NCI-H1092 treated with DMSO at 0.1 percent for 48 hours (cell line): ENCODE measurements around the gene SLC4A4.

Experiments
- DNase-seq: peaks from one replicate; lab custom pipeline; 2025; lab: John Stamatoyannopoulos, UW

SLC4A4 gene

GRCh38 chr4:71338846-71339593 is at the start of gene SLC4A4:
TSS of gene SLC4A4 (plus strand) at chr4:71339020.
- DNase-seq = no peak

DNA sequence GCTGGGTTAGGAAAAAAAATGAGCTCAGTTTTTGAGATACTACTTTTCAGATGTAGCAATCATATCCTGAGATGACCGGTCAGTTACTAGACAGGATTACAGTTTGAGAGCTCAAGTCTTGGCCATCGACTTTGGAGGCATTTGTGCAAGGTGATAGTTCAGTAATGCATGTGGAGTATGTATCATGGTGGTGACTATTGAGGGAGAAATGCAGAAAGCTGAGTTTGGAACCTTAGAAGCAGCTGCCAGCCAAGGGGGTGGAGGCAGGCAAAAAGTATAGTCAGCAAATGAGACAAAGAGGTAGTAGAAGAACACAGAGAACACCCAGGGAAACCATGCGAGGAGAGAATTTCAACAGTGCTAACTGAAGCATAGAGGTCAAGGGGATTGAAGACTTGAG is 48.7 kb upstream of the SLC4A4 start:
- no peak for DNase-seq

DNA sequence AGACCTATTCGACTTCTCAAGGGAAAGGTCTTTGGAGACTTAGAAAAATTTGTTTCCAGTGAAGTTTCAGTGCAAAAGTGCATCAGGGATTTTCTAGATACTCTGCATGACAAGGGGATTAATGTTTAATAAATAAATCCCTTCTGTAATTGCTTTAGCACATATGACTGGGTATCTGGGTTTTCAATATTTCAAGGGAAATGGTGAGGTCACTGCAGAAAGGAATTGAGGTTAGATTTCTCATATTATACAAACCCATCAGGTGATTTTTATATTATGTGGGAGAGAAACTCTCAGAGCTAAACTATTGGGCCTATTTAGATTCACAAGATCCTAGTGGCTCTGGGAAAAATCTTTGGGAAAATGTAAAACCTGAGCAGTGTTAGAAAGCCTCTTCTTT is 48.3 kb upstream of the SLC4A4 start:
- no peak for DNase-seq

GRCh38 chr4:71292228-71292627 is 46.6 kb upstream of the SLC4A4 start:
- DNase-seq = no peak

DNA sequence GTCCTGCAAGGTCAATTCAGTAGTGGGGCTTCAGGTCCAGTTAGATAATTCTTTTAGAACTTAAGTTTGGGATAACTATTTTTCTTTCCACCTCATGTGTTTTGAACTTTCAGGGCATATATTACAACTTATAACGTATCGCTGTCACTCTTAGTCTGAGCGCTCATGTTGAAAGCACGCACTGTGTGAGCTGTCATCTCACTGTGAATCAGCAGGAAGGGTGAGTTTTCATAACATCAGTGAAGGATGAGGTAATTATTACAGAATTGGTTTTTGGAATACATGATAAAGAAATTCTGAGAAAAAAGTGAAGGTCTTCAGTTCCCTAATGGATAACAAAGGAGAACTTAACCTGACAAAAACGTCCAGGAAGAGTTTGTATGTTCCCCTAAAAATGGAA is 45.1 kb upstream of the SLC4A4 start:
- DNase-seq = no peak

- no peak for DNase-seq
Measured at GRCh38 chr4:71294301-71294700, 44.5 kb upstream of the SLC4A4 start.

- DNase-seq = no peak
Measured at GRCh38 chr4:71296945-71297344, 41.9 kb upstream of the SLC4A4 start.

GRCh38 chr4:71300362-71300761 is 38.5 kb upstream of the SLC4A4 start:
- no peak for DNase-seq

DNA sequence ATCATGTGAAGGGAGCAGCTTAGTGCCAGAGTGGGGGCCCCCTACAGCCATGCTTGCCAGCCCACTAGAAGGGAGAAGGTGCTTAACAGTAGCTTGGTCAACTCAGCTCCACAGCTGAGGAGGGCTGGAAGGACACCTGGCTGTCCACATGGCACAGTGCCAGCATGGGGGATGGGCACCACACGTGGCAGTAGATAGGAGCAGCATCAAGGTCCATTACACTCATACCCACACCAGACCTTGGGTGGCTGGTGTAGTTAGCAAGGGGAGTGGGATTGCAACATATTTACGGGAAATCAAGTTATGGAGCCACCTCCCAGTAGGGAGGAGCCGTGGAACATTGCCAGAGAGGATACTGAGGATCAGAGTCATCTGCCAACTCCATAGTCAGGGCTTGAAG is 37.9 kb upstream of the SLC4A4 start:
- DNase-seq = no peak

DNA sequence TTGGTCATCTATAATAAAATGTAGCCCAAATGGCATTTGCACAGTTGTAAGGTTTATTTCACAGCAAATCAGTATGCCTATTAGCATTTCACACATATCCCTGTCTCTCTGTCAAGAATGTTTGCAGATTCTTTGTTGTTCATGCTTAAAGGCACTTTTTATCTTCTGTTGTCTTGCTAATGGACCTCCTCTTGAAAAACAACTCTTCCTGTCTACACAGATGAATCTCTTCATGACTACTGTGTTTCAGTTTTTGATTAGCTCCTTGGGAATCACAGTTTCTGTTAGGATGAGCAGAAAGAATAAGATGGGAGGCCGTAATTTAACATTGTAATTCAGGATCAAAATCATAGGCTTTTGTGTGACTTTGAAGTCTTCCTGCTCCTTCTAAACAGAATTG is 35.5 kb upstream of the SLC4A4 start:
- DNase-seq = no peak

- no peak for DNase-seq
Measured at GRCh38 chr4:71303850-71304249, 35.0 kb upstream of the SLC4A4 start.

DNA sequence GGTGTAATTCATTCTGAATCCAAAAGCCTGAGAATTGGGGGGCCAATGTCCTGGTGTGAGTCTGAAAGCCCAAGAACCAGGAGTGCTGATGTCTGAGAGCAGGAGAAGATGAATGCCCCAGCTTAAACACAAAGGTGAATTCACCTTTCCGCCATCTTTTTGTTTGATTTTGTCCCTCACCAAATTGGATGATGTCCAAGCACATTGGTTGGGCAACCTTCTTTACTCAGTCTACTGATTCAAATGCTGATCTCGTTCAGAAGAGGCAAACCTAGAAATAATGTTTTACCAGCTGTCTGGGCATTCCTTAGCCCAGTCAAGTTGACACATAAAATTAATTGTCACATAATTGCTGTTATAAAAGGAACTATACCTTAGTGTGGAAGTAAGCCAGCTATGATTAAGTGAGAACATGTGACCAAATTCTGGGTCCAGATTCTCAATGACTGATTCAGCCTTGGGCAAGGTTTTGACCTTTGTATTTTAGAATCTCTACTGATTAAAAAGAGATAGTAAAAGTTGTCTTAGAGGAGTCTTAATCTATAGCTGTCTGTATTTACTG is 34.5 kb upstream of the SLC4A4 start:
- DNase-seq = no peak

- no peak for DNase-seq
Measured at GRCh38 chr4:71307729-71308128, 31.1 kb upstream of the SLC4A4 start.

DNA sequence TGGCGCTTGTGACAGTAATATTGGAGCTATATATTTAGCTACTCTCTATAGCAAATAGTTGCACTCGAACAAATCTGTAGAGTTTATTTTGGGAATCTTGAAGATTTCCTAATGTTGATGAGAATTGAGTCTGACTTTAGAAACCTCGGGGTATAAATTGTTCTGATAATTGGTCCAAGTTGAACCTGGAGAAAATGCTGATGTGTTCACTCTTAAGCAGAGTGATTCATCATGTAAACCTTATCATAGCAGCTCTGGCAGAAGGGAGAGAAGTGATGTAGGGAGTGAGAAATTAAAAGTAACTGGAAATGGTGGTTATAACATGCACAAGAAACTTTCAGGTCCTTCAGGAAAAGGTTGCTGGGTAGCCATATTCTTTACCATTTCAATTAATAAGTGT is 16.4 kb upstream of the SLC4A4 start:
- no peak for DNase-seq

DNA sequence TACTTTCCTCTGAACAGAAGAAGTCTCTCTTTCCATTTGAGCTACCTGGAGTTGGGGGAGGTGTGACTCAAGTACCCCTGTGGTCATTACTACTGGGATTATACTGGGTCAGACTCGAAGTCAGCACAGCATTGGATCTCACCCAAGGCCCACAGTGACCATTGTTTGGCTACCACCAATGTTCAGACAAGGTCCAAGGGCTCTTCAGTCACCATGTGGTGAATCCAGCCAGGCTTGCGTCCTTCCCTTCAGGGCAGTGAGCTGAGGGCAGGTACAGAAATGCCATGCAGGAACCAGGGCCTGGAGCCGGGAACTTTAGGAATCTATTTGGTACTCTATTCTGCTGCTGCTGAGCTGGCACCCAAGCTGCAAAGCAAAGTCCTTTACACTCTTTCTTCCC is 5.5 kb upstream of the SLC4A4 start:
- DNase-seq = no peak

GRCh38 chr4:71333960-71334359 is 4.9 kb upstream of the SLC4A4 start:
- no peak for DNase-seq

DNA sequence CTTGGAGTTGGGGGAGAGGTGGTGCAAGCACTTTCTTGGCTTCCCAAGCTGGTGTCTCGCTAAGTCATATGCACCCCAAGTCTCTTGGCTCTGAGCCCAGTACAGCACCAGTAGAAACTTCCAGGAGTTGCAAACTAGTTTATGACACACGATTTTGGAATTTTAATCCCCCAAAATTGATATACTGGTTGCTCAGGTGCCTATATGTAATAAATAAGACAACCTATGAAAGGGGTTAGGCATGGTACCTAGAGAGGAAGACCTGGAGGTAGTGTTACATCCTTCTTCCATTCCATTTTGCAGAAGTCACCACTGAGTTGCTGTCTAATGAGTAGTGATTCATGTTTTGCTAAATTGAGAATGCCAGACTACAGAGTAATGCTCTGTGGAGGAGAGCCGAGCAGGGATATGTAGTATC is 4.3 kb upstream of the SLC4A4 start:
- no peak for DNase-seq

DNA sequence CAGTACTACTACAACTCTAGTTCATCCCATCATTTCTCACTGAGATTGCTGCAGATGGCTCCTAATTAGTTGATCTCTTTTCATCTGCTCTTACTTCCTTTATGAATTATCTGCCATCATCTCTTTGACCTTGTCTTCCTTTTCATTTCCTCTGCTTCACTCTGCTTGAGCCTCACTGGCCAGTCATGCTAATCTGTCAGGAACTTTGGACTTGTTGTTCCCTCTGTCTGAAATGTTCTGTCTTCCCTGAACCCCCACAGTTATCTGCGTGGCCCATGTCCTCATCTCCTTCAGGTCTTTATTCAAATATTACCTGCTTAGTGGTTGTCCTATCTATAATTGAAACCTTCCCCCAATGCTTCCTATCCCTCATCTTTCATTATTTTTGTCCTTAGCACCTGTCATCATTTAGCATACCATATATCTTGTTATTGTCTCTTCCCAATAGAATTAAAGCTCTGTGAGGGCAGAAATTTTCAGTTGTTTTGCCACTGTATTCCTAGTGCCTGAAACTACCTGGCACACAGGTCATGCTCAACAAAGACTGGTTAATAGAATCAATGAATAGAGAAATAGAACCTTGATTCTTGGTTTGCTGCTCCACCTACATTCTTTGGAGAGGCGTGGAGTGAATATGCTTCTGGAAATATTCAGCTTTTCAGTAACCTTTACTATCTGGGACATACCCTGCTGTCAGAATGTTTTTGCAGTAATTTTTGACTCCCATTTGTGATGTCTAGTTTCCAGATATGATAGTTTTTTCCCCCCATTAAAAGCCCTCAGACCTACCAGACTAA is 5.0 kb downstream of the SLC4A4 start:
- DNase-seq = no peak

- DNase-seq = no peak
Measured at GRCh38 chr4:71346710-71347109, 7.9 kb downstream of the SLC4A4 start.

- no peak for DNase-seq
Measured at GRCh38 chr4:71348586-71348985, 9.8 kb downstream of the SLC4A4 start.

DNA sequence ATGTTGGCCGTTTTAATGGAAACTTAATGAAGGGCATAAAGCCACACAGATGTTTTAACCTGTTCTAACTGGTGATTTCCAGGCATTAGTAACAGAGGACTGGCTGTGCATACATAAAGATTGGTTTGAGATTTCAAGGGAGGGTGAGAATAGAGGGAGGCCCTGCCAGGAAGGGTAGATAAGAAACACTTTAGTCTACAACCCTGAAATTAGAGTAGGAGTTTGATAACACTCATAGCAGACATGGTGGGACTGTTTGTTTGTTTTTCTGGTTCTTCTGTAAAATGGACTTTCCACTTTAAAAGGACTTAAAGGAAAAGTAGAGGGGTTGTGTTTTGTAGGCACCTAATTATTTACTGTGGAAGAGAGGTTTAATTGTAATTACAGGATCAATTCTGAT is 16.2 kb downstream of the SLC4A4 start:
- DNase-seq = no peak

DNA sequence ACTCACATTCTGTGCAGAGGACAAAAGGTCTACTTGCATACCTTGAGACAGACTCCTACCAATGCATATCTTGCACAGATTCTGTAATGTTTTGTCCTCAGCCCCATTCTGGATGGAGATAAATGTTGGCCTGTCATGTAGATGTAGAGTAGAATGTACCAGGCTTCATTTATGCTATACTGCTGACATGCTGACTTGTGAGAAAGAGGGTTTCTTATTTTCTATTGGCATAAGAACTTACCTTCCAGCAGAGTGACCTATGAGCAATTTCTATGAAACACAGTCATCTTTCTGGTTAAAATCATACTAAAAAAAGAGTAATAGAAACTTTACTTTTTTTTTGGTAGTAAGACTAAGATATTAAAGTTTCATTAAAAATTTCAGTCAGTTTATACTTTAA is 17.2 kb downstream of the SLC4A4 start:
- DNase-seq = no peak

DNA sequence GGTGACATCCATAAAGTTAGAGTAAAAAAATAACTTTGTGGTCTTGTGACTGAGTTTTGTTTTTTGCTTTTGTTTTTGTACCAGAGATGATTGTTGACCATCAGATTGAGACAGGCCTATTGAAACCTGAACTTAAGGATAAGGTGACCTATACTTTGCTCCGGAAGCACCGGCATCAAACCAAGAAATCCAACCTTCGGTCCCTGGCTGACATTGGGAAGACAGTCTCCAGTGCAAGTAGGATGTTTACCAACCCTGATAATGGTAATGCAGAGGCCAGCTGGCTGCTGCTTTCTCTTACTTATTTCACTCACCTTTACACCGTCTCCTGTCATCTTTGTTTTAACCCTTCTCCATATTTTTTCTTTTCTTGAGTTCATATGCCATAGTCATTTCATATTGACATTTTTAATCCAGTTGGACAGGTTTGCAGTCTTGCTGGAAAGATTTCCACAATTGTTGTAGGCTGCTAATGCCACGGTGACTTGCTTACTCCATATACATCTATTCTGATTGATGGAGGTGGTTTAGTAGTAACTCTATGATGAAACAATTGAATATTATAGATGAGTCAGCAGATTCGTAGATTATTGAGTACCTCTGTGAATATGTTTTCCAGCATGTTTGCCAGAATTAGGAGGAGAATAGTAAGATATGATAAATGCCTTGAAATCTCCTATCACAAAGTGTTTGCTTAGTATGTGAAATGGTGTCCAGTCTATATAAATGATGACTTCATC is 18.3 kb downstream of the SLC4A4 start:
- DNase-seq = no peak
